HG03457 (cell line): Measurements from ENCODE around the gene LRRC26.

Source experiments
- ATAC-seq: cut with Tn5 transposase; IDR thresholded peaks from one replicate; pipeline ENCODE4 v1.9.1; 2021; ENCODE audit warnings: moderate number of reproducible peaks; ENCODE audit not compliant: unreplicated experiment

Gene LRRC26

DNA sequence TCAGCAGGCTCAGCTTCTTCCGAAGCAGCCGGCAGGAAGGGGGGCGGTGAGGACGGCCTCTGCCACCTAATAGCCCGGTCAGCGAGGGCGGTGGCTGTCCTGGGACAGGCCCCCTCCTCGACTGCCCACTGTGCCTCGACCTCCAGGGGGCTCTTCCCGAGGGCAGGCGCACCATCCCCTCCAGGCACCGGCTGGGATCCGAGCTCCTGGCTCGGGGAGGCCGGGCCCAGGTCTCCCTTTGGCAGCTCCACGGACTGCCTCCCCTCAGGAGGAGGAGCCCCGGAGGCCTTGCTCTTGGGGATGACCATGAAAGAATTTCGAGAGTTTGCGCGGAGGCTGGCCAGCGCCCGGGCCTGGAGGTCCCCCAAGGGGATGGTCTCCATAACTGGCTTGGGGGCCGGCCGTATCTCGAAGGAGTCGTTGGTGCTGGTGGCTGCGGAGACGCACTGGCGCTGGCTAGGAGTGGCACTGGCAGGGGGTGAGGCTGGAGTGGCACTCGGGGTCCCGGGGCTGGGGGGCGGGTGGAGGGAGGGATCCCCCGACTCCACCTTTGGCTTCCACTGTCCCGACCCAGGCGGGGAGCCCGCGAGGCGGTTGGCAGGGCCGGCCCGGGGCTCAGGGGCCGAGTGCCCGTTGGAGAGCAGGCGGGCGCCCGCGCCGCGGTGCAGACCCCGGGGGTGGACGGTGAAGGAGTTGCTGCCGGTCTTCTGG, 29.7 kb upstream of the LRRC26 start:
- ATAC-seq: no peak

DNA sequence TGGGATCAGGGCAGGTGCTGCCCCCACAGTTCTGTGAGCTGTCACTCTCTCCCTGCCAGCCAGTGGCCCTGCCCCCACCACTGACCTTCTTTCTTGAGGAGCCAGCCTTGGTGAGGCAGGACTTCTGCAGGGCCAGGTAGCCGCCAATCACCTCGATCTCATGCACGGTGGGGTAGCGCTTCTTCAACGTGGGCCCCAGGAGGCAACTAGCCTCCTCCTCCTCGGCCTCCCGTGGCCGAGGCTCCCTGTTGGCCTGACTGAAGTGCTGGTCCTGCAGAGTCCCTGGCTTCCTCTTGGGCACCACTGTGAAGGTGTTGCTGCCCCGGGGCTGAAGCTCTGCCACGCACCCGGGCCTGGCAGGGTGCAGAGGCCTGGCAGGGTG, 29.0 kb upstream of the LRRC26 start:
- no peak for ATAC-seq

- no peak for ATAC-seq
Observed at GRCh38 chr9:137198051-137198901, 28.4 kb upstream of the LRRC26 start.

DNA sequence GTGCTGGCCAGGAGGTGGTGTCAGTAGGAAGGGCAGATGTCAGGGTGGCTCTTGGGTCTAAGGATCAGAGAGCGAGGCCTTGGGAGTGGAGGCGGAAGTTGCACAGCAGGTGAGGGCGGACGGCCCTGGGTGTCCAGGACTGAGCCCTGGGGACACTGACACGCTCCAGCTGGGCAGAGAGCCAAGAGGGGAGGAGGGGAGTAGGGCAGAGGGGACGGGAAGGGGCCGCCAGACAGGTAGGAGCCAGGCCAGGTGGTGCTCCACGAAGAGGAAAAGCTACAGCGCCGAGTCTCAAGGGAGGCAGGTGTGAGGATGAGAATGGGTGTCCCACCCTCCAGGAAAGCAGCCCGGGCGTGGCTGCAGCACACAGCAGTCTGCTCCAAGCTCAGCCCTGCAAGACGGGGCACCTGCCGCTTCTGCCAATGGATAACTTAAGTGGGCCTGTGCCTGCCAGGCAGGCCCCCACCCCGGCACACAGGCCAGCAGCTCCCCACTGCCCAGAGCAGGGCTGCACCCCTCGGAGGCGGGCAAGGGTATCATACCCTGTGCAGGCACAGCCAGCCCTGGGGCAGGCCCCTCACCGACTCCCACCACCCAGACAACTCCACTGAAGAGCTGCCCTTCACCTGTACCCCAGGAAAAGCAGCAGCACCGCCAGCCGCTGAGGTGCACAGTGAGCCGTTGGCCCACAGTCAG, 25.8 kb upstream of the LRRC26 start:
- no peak for ATAC-seq

DNA sequence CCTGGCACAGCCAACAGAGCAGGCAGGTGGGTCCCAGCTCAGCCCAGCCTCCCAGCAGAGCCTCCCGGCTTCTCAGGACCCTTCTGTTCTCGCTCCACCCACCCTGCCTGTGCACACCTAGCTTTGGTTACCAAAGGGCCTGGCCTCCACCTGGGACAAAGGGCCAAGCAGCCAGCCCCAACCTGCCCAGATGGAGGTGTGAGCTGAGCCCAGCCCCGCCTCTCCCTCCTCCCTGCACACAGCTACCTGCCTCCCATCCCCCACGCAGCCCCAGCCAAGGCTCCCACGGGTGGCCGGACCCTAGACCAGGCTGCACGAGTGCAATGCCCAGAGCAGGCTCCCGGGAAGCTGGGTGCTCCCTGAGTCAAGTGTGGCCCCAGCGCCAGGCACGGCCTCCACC, 25.1 kb upstream of the LRRC26 start:
- ATAC-seq: no peak

DNA sequence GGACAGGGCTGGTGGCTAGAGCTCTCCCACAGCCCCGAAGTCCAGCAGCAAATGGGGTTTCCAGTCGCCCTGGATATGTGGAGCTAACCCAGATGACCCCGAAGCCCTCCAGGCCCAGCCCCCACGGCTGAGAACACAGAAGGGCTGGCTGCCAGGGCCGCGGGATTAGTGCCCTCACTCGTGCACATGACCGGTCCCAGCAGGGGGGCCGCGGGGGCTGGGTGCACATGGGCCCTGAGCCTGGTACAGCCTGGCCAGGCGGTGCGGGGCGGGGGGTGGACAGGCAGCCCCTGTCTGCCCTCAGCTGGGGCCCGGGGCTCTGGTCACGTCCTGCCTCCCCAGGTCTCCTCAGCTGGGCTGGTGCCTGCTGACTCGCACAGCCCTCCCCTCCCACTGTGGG, 24.5 kb upstream of the LRRC26 start:
- ATAC-seq: no peak

- ATAC-seq: no peak
Observed at GRCh38 chr9:137193771-137194170, 23.9 kb upstream of the LRRC26 start.

DNA sequence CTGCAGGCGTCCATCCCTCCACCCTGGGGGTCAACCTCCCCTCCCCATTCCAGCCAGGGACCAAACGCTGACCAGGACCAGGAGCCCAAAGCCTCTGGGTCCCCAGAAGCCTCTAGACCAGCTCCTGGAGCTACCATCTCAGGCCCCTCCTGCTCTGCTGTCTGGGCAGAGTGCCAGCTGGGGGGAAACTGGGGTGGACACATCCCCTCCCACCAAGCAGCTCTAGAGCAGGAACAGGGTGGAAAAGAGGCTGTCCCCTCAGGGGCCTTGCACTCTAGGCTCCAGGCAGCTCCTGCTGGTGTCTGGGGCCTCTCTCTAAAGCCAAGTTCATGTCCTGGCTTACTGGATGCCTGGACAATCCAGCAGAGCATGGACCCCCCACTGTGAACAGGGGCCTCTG, 23.0 kb upstream of the LRRC26 start:
- no peak for ATAC-seq

DNA sequence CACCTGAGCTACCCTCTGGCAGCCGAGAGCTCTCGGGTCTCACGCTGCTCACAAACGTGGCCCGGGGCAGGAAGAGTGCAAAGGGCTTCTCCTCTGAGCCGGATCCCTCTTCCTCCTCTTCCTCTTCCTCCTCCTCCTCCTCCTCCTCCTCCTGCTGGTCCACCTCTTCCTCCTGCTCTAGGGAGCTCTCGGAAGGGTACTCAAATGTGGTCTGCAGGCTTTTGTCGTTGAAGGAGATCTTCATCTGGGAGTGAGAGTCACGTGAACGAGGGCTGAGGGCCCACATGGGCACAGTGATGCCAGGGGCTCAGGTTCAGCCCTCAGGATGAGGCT, 22.6 kb upstream of the LRRC26 start:
- no peak for ATAC-seq

DNA sequence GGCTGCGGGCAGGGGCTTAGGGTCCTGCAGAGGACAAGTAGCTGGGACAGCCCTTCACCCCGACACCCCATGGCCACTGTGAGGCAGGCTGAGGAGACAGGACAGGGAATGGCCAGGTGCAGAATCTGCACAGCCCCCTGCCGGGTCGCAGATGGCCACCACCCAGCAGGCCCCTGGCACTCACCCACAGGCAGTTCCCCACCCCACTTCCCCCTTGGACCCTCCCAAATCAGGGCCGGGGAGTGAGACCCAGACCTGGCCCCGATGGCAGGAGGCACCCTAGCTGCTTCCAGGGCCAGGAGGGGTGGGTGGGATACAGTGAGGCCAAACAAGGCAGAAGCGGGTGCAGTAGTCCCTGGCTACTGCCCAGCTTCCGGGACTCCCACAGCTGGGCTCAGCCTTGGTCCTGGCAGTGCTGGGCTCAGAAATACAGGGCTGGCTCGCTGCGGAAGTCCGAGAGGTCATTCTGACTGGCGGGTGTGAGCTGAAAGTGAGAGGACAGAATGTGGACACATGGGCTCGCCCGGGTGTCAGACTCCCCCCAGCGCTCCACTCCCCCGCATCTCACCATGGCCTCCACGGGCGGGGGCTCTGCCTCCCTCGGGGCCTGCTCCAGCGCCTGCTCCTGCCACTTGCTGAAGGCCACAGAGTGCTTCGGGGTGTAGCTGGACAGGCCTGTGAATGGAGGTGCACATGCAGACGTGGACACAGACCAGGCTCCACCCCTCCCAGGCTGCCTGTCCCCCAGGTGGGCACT, 22.0 kb upstream of the LRRC26 start:
- no peak for ATAC-seq

GRCh38 chr9:137191245-137191644, 21.4 kb upstream of the LRRC26 start:
- ATAC-seq: no peak

DNA sequence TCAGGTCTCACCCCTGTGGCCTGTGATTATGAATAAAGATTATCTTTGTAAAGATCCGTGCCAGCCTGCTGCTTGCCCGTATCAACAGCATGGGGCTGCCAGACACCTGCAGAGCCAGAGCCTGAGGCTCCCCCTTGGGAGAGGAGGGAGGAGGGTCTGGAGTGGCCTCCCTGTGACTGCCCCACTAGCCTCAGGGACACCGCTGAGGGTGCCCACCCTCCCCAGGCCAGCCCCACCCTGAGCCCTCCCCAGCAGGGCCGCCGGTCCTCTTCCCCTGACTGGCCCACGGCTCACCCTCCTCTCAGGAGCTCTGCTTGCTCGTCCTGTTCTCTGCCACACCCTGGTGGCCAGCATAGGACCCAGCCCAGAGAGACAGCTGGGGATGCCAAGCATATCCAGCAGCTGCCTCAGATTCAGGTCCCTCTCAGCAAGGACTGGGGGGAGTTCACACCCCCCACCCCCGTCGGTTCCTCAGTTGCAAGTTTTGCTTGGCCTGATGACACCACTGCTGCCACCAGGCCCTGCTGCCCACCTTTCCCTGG, 20.5 kb upstream of the LRRC26 start:
- ATAC-seq: no peak

DNA sequence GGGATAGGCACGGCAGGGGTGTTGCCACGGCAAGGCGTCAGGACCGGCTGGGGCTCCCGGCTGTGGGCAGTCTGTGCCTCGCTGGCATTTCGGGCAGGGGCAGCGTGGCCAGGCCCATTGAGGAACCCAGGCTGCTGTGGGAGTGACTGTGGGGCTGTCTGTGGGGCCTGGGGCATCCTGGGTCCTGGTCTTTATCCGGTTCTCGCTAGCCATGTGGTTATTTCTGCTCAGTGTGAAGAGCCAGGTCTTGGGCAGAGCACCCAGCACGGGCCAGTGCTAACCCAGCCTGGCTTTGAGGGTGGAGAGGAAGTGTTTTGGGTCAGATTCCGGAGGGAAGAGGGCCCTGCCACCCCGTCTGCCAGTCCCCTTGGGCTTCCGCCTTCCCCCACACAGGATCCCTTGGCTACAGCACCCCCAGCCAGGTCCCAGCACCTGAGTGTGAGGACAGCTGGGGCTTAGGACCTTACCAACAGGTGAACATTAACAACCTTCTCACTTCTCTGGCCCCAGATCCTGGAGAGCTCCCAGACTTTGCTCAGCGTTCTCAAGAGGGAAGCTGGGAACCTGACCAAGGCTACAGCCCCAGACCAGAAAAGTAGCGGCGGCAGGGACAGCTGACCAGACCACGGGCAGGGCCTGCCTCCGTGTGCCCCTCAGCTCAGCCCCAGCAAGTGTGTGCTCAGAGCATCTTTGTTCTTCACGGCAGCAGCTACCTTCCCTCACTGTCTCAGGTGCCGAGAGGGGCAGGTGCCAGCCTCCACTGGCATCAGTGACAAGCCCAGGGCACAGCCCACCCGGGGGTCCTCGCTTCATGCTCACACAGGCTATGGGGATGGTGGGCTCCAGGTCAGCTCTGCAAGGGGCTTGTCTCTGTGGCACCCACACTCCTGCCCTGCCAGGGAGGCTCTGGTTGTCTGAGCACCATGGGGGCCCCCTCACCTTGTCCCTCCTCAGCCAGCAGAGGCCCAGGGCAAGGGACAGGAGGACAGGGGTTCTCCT, 19.7 kb upstream of the LRRC26 start:
- no peak for ATAC-seq

GRCh38 chr9:137188490-137189296, 18.8 kb upstream of the LRRC26 start, which contains the start of the genes ANAPC2 and SSNA1:
Gene ANAPC2, minus strand, starts transcription at chr9:137188560. Its CDS starts 28 bp downstream, at chr9:137188532.
Gene SSNA1, plus strand, starts transcription at chr9:137188676. Its CDS starts 51 bp downstream, at chr9:137188727.
- ATAC-seq: peak; percentile 55

- no peak for ATAC-seq
Observed at GRCh38 chr9:137188086-137188489, 18.2 kb upstream of the LRRC26 start.

- no peak for ATAC-seq
Observed at GRCh38 chr9:137187386-137187785, 17.5 kb upstream of the LRRC26 start.

DNA sequence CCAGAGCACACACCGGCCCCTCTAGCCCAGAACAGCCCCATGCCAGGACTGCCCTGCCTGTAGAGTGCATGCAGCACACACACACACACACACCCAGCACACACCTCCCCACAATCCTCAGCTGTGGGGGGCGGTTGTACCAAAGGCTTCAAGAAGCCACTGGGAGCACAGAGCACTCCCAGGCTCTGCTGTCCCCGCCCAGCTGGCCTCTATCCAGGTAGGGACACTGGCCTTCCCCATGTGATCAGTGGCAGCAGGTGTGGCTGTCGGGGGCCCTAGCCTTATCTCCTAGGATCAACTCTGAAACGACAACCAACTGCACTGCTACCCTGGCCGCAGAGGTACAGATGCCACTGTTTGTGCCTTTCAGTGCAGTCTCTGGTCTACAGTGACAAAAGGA, 16.5 kb upstream of the LRRC26 start:
- no peak for ATAC-seq

DNA sequence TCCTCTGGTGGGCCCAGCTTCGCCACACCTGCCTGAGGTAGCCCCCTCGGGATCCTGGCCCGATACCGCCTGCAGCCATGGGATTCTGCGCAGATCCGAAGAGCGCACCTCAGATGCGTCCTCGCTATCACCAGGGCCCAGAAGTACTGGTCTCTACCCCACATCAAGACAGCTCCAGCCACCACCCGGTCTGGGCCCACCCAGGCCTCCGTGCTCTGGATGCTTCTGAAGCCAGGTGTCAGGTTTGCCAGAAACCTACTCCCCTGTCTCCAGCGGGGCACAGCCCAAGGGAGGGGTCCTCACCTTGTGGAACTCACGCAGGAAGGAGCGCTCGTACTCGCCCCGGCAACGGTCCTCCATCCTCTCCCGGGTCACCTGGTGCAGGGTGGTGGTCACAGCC, 16.1 kb upstream of the LRRC26 start:
- ATAC-seq: no peak
